ENCODE results near the gene COG6. TPM values are rescaled to one million over a fixed set of nuclear protein-coding genes. Genes with fewer than 3 reads are reported as not detected.

Gene COG6
- total and polyA plus RNA-seq, 10 of the 15 experiments (the other 5 are each of a cell fraction or from before 2014, with no cell fraction given), result 4.5 to 29.8 (median 12.6) TPM

GRCh38 chr13:39786091-39786490 lies 130.6 kb downstream of the COG6 start (continued):
- TF ChIP-seq NKRF (conservative IDR thresholded peaks at IDR 0.05) (no peak), POLR2AphosphoS2 (IDR thresholded peaks at IDR 0.05; ENCODE audit: low read depth, low read length) (no peak)
- TF ChIP-seq, protein P1, sequence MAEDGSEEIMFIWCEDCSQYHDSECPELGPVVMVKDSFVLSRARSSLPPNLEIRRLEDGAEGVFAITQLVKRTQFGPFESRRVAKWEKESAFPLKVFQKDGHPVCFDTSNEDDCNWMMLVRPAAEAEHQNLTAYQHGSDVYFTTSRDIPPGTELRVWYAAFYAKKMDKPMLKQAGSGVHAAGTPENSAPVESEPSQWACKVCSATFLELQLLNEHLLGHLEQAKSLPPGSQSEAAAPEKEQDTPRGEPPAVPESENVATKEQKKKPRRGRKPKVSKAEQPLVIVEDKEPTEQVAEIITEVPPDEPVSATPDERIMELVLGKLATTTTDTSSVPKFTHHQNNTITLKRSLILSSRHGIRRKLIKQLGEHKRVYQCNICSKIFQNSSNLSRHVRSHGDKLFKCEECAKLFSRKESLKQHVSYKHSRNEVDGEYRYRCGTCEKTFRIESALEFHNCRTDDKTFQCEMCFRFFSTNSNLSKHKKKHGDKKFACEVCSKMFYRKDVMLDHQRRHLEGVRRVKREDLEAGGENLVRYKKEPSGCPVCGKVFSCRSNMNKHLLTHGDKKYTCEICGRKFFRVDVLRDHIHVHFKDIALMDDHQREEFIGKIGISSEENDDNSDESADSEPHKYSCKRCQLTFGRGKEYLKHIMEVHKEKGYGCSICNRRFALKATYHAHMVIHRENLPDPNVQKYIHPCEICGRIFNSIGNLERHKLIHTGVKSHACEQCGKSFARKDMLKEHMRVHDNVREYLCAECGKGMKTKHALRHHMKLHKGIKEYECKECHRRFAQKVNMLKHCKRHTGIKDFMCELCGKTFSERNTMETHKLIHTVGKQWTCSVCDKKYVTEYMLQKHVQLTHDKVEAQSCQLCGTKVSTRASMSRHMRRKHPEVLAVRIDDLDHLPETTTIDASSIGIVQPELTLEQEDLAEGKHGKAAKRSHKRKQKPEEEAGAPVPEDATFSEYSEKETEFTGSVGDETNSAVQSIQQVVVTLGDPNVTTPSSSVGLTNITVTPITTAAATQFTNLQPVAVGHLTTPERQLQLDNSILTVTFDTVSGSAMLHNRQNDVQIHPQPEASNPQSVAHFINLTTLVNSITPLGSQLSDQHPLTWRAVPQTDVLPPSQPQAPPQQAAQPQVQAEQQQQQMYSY (CRISPR knock-in tag; IDR thresholded peaks at IDR 0.05), result no peak

DNA sequence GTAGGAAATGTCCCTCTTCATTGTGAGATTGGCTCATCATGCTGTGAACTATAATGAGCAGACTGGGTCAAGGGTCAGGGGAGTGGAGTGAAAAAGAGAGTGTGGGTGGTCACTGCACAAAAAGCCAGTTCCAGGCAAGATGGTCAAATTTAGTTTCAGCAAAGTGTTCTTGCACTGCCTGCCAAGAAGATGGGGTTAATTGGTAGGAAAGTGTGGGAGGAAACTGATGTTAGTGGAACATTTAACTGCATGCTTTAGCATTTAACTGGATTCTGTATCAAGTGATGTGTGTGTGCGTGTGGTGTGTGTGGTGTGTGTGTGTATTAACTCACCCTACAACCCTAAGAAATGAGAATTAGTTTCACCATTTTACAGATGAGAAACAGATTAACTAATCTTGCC lies 131.6 kb downstream of the COG6 start:
- WGBS (ENCODE audit: insufficient coverage, insufficient replicate concordance, low lambda C conversion rate, missing lambda C conversion rate), result 40% methylated on average over 1 of the region's 1 CpG
- TF ChIP-seq NR2C1 (IDR thresholded peaks at IDR 0.05) (peak; percentile 16; the same call in 1 of the 2 replicates), NR2F1 (conservative IDR thresholded peaks at IDR 0.05) (peak; percentile 61), ZSCAN29 (IDR thresholded peaks at IDR 0.05) (no peak), LARP7 (IDR thresholded peaks at IDR 0.05) (no peak)
- H3K4me3 ChIP-seq, result no peak overlapping the region
- in situ Hi-C loops (cut with MboI) (no loop called here), intact Hi-C loops (cut with micrococcal nuclease; ENCODE audit: unreplicated experiment) (loop anchor here (10.0 kb wide), 1 partner anchor 988 kb away; the partner anchor contains the start of gene MRPS31)
- H3K4me2 ChIP-seq (ENCODE audit: control insufficient read depth, insufficient read depth), result no peak overlapping the region
- no peaks in the 10 kb centered on the region for H4K20me1 ChIP-seq (ENCODE audit: control insufficient read depth, insufficient read depth)
- DNase-seq (ENCODE audit: low read depth, low spot score), result no peak
- no peaks in the 10 kb centered on the region for H3K4me1 ChIP-seq (ENCODE audit: control insufficient read depth, insufficient read depth, low read length)
- ChIA-PET SMC1A (ENCODE audit: uncharacterized antibody, unreplicated experiment) (no interaction called here), POLR2A (no interaction called here), RAD21 (ENCODE audit: unreplicated experiment) (no interaction called here), CTCF (no interaction called here)
- H3K36me3 ChIP-seq (ENCODE audit: control insufficient read depth in 2 of 2, insufficient read depth in 2 of 2, low read length in 1 of 2), result no peaks in the 10 kb centered on the region
- no peak for ATAC-seq
- no peak overlapping the region for H2AFZ ChIP-seq (ENCODE audit: control insufficient read depth, low read depth, low read length)
- BruUV-seq (replicated peaks), result no TSS peak
- H3K9me3 ChIP-seq (replicated peaks; ENCODE audit: control insufficient read depth, insufficient read depth, low read length), result no peaks in the 10 kb centered on the region; the same call in 2 of the 3 replicates
- H3K27ac ChIP-seq (ENCODE audit: control insufficient read depth, insufficient read depth), result no peak overlapping the region
- H3K9ac ChIP-seq (ENCODE audit: control insufficient read depth, insufficient read depth, low read length), result no peak overlapping the region
- FAIRE-seq, result no peak
- H3K79me2 ChIP-seq (ENCODE audit: control insufficient read depth, insufficient read depth, low read length), result no peaks in the 10 kb centered on the region
- H3K27me3 ChIP-seq (replicated peaks in 1 of 2; ENCODE audit: control insufficient read depth in 2 of 2, insufficient read depth in 2 of 2, low read length in 1 of 2), result no peaks in the 10 kb centered on the region

Data from GM12878 (cell line).